GM18867 (cell line): Measurements from ENCODE around the gene ALKBH5.

Experiments
- ATAC-seq: cut with Tn5 transposase; IDR thresholded peaks from one replicate; pipeline ENCODE4 v1.9.1; 2021; ENCODE audit warnings: mild to moderate bottlenecking, moderate library complexity; ENCODE audit not compliant: unreplicated experiment

ALKBH5 gene

GRCh38 chr17:18183334-18184142 lies at the start of gene ALKBH5:
TSS of gene ALKBH5 (plus strand) at chr17:18183828. CDS start at chr17:18184244, 416 bp downstream.
- ATAC-seq: peak; percentile 80

- ATAC-seq: no peak
These were observed 47.3 kb upstream of the ALKBH5 start for GRCh38 chr17:18136357-18136756.

GRCh38 chr17:18138065-18138749 lies 45.4 kb upstream of the ALKBH5 start:
- ATAC-seq: no peak

GRCh38 chr17:18139092-18139491 lies 44.5 kb upstream of the ALKBH5 start:
- ATAC-seq: no peak

- no peak for ATAC-seq
These were observed 44.1 kb upstream of the ALKBH5 start for GRCh38 chr17:18139498-18139897.

GRCh38 chr17:18139949-18140348 lies 43.7 kb upstream of the ALKBH5 start:
- no peak for ATAC-seq

- no peak for ATAC-seq
These were observed 43.0 kb upstream of the ALKBH5 start for GRCh38 chr17:18140648-18141047.

- ATAC-seq: no peak
These were observed 42.3 kb upstream of the ALKBH5 start for GRCh38 chr17:18141210-18141803.

GRCh38 chr17:18142417-18142816 lies 41.2 kb upstream of the ALKBH5 start:
- ATAC-seq: no peak

- no peak for ATAC-seq
These were observed 40.3 kb upstream of the ALKBH5 start for GRCh38 chr17:18143044-18143936.

- no peak for ATAC-seq
These were observed 39.4 kb upstream of the ALKBH5 start for GRCh38 chr17:18144261-18144660.

GRCh38 chr17:18144855-18145254 lies 38.8 kb upstream of the ALKBH5 start:
- no peak for ATAC-seq

GRCh38 chr17:18145811-18146210 lies 37.8 kb upstream of the ALKBH5 start:
- no peak for ATAC-seq

- no peak for ATAC-seq
These were observed 37.4 kb upstream of the ALKBH5 start for GRCh38 chr17:18146259-18146658.

GRCh38 chr17:18146980-18147379 lies 36.6 kb upstream of the ALKBH5 start:
- no peak for ATAC-seq

- ATAC-seq: no peak
These were observed 35.0 kb upstream of the ALKBH5 start for GRCh38 chr17:18148586-18148985.

- ATAC-seq: no peak
These were observed 32.3 kb upstream of the ALKBH5 start for GRCh38 chr17:18151290-18151689.

- no peak for ATAC-seq
These were observed 28.4 kb upstream of the ALKBH5 start for GRCh38 chr17:18155179-18155578.

GRCh38 chr17:18156171-18156975 lies 27.3 kb upstream of the ALKBH5 start:
- no peak for ATAC-seq

GRCh38 chr17:18156976-18157280 lies 26.7 kb upstream of the ALKBH5 start:
- no peak for ATAC-seq
